ENCODE data around the gene CABYR. TPM values are rescaled to one million over a fixed set of nuclear protein-coding genes. Genes with fewer than 3 reads are reported as not detected.

CABYR gene
- total RNA-seq, 1 donor from 2014 or later, result not detected

DNA sequence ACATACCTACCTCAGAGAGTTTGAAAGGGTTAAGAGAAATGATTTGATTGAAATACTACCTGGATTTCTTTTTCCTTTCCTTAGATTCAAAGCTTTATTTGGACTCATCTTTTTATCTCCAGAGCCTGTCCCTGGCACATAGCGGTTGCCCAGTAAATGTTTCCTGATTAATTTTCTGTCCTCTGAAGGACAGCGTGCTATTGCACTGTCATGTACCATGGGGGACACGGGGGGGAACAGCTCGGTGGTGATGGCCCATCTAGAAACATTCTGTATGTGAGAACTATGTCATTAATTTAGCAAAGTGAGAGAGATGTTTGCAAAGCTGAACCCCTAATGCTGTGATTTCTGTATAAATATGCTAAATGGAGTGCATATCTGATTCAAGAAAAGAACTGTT lies 26.4 kb upstream of the CABYR start:
- no peak for DNase-seq
- intact Hi-C loops (cut with micrococcal nuclease), result no loop called here
- TF ChIP-seq, protein P1, sequence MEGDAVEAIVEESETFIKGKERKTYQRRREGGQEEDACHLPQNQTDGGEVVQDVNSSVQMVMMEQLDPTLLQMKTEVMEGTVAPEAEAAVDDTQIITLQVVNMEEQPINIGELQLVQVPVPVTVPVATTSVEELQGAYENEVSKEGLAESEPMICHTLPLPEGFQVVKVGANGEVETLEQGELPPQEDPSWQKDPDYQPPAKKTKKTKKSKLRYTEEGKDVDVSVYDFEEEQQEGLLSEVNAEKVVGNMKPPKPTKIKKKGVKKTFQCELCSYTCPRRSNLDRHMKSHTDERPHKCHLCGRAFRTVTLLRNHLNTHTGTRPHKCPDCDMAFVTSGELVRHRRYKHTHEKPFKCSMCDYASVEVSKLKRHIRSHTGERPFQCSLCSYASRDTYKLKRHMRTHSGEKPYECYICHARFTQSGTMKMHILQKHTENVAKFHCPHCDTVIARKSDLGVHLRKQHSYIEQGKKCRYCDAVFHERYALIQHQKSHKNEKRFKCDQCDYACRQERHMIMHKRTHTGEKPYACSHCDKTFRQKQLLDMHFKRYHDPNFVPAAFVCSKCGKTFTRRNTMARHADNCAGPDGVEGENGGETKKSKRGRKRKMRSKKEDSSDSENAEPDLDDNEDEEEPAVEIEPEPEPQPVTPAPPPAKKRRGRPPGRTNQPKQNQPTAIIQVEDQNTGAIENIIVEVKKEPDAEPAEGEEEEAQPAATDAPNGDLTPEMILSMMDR (IDR thresholded peaks at IDR 0.05; ENCODE audit: borderline replicate concordance), result no peak
- H3K27me3 ChIP-seq (ENCODE audit: low read depth), result no peaks in the 10 kb centered on the region
- H3K4me1 ChIP-seq, result no peaks in the 10 kb centered on the region
- H3K4me3 ChIP-seq, result no peak overlapping the region
- no peaks in the 10 kb centered on the region for H3K9me3 ChIP-seq (replicated peaks)
- no peak overlapping the region for H3K27ac ChIP-seq (replicated peaks)
- H3K36me3 ChIP-seq, result no peaks in the 10 kb centered on the region

DNA sequence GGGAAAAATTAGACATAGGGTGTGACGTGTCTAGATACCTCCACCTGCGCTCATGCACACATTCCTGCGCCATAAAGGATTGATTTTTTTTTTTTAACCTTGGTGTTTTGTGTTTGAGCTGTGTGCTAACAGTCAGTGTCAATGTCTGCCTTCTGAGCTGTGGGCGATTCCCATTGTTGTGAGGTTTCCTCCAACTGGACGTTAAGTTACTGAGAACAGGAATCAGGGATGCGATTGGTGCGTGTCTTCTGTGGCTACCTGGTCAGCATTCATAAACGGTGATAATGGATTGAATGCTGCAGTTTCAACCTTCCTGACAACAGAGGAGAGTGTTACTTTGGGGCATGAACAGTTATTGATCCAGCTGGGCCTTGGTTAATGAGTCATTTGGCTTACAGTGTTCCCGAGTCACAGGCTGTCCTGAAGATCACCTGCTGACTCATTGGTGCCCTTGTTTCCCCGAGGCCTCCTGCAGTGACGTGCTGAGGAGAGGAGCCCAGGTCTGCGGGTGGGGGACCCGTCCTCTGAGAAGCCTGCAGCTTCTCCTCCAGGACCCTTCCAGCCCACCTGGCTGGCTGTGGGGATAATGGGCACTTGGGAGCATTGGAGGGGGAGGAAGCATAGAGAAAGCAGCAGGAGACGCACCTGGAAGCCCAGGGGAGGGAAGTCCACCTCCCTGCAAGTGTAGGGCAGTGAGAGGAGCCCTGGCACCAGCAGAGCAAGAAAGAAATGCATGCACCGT lies 25.8 kb upstream of the CABYR start:
- intact Hi-C loops (cut with micrococcal nuclease), result no loop called here
- no peaks in the 10 kb centered on the region for H3K9me3 ChIP-seq (replicated peaks)
- TF ChIP-seq, protein P1 (IDR thresholded peaks at IDR 0.05; ENCODE audit: borderline replicate concordance), result no peak

DNA sequence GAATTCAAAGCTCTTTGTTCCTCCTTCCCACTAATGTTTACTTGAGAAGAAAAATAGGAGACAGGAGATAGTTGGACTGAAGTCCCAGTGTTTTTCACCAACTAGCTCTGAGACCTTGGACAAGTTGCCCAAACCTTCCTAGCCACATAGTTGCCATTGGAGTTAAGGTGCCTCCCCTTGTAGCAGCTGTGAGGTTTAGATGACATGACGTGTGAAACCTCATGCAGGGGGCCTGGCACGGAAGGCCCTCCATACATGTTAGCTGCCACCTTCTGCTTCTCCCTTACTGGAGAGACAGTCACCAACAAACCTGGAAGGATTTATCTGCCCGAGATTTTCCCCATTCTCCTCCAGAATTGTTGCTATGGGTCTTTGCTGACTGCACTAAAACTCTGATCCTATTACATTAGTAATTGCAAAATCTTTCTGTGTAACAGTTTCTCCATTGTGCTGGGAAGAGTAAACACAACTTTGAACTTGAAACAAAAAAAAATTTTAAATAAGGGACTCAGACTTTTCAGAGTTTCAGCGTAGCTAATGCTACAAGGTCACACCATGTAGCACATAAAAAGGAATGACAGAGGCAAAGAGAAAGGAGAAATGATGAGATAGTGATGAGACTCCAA lies 23.8 kb upstream of the CABYR start:
- no peak for DNase-seq
- H3K27ac ChIP-seq (replicated peaks), result no peak overlapping the region
- TF ChIP-seq, protein P1 (IDR thresholded peaks at IDR 0.05; ENCODE audit: borderline replicate concordance), result no peak
- no peaks in the 10 kb centered on the region for H3K36me3 ChIP-seq
- no peaks in the 10 kb centered on the region for H3K27me3 ChIP-seq (ENCODE audit: low read depth)
- no peak overlapping the region for H3K4me3 ChIP-seq
- H3K9me3 ChIP-seq (replicated peaks), result no peaks in the 10 kb centered on the region
- intact Hi-C loops (cut with micrococcal nuclease), result no loop called here
- H3K4me1 ChIP-seq, result no peaks in the 10 kb centered on the region

More for the DNA sequence above, 25.8 kb upstream of the CABYR start:
- H3K36me3 ChIP-seq, result no peaks in the 10 kb centered on the region
- no peaks in the 10 kb centered on the region for H3K4me1 ChIP-seq
- no peak for DNase-seq
- no peaks in the 10 kb centered on the region for H3K27me3 ChIP-seq (ENCODE audit: low read depth)
- no peak overlapping the region for H3K27ac ChIP-seq (replicated peaks)
- no peak overlapping the region for H3K4me3 ChIP-seq

DNA sequence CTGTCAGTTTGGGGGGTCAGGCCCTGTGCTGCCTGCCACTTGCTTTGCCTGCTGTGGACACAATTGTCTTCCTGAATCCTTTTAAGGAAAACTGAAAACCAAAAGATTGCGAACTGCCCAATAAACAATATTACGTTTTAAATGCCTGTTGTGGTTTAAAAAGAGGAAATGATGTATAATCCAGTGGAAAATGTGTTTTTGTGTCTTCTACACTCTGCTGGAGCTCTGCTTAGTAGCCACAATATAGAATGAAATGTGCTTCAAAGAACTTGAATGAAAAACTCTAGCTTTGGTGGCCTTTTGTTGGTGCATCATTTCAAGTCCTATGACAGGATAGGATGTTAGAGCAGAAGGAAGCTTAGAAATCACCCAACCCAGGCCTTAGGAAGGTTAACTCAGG lies 23.2 kb upstream of the CABYR start:
- no peaks in the 10 kb centered on the region for H3K36me3 ChIP-seq
- H3K27me3 ChIP-seq (ENCODE audit: low read depth), result no peaks in the 10 kb centered on the region
- no peaks in the 10 kb centered on the region for H3K4me1 ChIP-seq
- no peak for DNase-seq
- H3K27ac ChIP-seq (replicated peaks), result no peak overlapping the region
- intact Hi-C loops (cut with micrococcal nuclease), result no loop called here
- H3K9me3 ChIP-seq (replicated peaks), result no peaks in the 10 kb centered on the region
- TF ChIP-seq, protein P1 (IDR thresholded peaks at IDR 0.05; ENCODE audit: borderline replicate concordance), result no peak
- H3K4me3 ChIP-seq, result no peak overlapping the region

DNA sequence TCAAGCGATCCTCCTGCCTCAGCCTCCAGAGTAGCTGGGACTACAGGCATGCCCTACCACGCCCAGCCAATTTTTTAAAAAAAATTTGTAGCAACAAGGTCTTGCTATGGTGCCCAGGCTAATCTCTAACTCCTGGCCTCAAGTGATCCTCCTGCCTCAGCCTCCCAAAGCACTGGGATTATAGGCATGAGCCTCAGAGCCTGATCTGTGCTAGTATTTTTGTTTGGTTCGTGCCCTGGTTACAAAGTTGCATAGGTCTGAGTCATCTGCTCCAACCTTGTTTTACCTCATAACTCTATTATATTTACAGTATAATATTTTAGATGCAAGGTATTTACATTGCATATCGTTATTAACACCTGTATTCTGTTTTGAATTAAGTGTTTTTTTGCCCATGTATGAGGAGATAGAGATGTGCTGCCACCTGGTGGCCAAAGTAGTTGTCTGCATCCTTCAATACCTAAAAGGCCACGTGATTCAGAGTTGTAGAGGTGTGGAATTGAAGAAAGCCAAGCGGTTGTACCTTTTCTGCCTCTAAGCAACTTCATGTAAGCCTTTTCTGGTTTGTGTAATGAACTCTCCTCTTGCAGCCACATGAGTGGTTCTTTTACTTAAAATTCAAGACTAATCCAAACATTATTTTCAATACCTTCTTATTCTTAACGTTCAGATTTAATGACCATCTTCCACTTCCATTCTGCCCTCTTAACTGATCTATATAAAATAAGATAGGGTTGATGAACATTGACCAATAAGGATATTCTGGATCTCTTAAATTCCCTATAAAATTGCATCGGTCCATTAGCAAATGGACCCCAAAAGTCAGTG lies 19.9 kb upstream of the CABYR start:
- Histone ChIP-seq H3K9me3 (replicated peaks) (no peaks in the 10 kb centered on the region), H3K4me3 (no peak overlapping the region), H3K27me3 (ENCODE audit: low read depth) (no peaks in the 10 kb centered on the region), H3K4me1 (no peaks in the 10 kb centered on the region), H3K36me3 (no peaks in the 10 kb centered on the region), H3K27ac (replicated peaks) (no peak overlapping the region)
- peak; percentile 57 for DNase-seq
- TF ChIP-seq, protein P1 (IDR thresholded peaks at IDR 0.05; ENCODE audit: borderline replicate concordance), result peak; percentile 93
- intact Hi-C loops (cut with micrococcal nuclease), result no loop called here
